GM23338 (cell line): ENCODE data around the gene XYLT1. TPM values are rescaled to one million over a fixed set of nuclear protein-coding genes. Genes with fewer than 3 reads are reported as not detected.
A peak's percentile ranks its signal among the peaks of the same experiment; 100 is the strongest.

Source experiments
- ATAC-seq: fragments of 200-7000 bp; cut with Tn5 transposase; 3 replicates; pipeline ENCODE4 v1.9.1; 2020
- DNase-seq: peaks from one replicate; pipeline ENCODE4 v3.0.0-alpha.2; 2015; ENCODE audit warnings: low spot score
- H2AFZ ChIP-seq: fragments of 200-600 bp; sonication (generic); 2 replicates; pipeline ENCODE4 v1.8.0; 2016; ENCODE audit warnings: antibody characterized with exemption, mild to moderate bottlenecking, moderate library complexity
- H3F3A ChIP-seq: fragments of 200-600 bp; sonication (generic); replicated peaks from 2 replicates; pipeline ENCODE4 v1.8.0; 2017; ENCODE audit warnings: antibody characterized with exemption, mixed run types, low read depth
- H3K27ac ChIP-seq: fragments of 200-600 bp; sonication (generic); 2 replicates; pipeline ENCODE4 v1.6.1; 2016; ENCODE audit warnings: low read depth
- H3K27me3 ChIP-seq: fragments of 200-600 bp; sonication (generic); 2 replicates; pipeline ENCODE4 v1.8.0; 2016; ENCODE audit warnings: mild to moderate bottlenecking, mixed run types, moderate library complexity; ENCODE audit not compliant: insufficient read depth
- H3K36me3 ChIP-seq: fragments of 200-600 bp; sonication (generic); 2 replicates; pipeline ENCODE4 v1.8.0; 2016; ENCODE audit warnings: mild to moderate bottlenecking; ENCODE audit not compliant: insufficient read depth
- H3K4me1 ChIP-seq: fragments of 200-600 bp; sonication (generic); 2 replicates; pipeline ENCODE4 v1.8.0; 2016; ENCODE audit warnings: mild to moderate bottlenecking, moderate library complexity; ENCODE audit not compliant: insufficient read depth
- H3K4me2 ChIP-seq: fragments of 200-600 bp; sonication (generic); 2 replicates; pipeline ENCODE4 v1.7.1; 2017; ENCODE audit warnings: mixed run types
- H3K4me3 ChIP-seq: fragments of 200-600 bp; sonication (generic); 2 replicates; pipeline ENCODE4 v1.6.1; 2016; ENCODE audit warnings: mixed run types
- H3K79me2 ChIP-seq: fragments of 200-600 bp; sonication (generic); replicated peaks from 2 replicates; pipeline ENCODE4 v1.8.0; 2017; ENCODE audit warnings: mild to moderate bottlenecking; ENCODE audit not compliant: insufficient read depth
- H3K9me2 ChIP-seq: fragments of 200-600 bp; sonication (generic); 2 replicates; pipeline ENCODE4 v1.8.0; 2017; ENCODE audit not compliant: insufficient read depth
- H4K20me1 ChIP-seq: fragments of 200-600 bp; sonication (generic); replicated peaks from 2 replicates; pipeline ENCODE4 v1.8.0; 2017; ENCODE audit warnings: mild to moderate bottlenecking; ENCODE audit not compliant: insufficient read depth
- H3K27ac Mint-ChIP-seq: 2 replicates; pipeline ENCODE4 v1.8.0; 2020; ENCODE audit warnings: inconsistent platforms, mild to moderate bottlenecking, moderate library complexity, mixed read lengths
- H3K27me3 Mint-ChIP-seq: 3 replicates; pipeline ENCODE4 v1.8.0; 2022; ENCODE audit warnings: low read depth, mild to moderate bottlenecking, moderate library complexity, mixed read lengths, inconsistent platforms; ENCODE audit not compliant: insufficient read depth, poor library complexity
- H3K36me3 Mint-ChIP-seq: 3 replicates; pipeline ENCODE4 v1.8.0; 2021; ENCODE audit warnings: low read depth, mild to moderate bottlenecking, inconsistent platforms, moderate library complexity, mixed read lengths
- H3K4me1 Mint-ChIP-seq: 3 replicates; pipeline ENCODE4 v1.8.0; 2020; ENCODE audit warnings: mild to moderate bottlenecking, inconsistent platforms, mixed read lengths
- H3K4me3 Mint-ChIP-seq: 3 replicates; pipeline ENCODE4 v1.8.0; 2021; ENCODE audit warnings: moderate library complexity, mild to moderate bottlenecking, inconsistent platforms, mixed read lengths
- H3K9me3 Mint-ChIP-seq: 3 replicates; pipeline ENCODE4 v1.8.0; 2020; ENCODE audit warnings: moderate library complexity, mild to moderate bottlenecking, inconsistent platforms, mixed read lengths
- CTCF ChIP-seq, 2 experiments: fragments of 200-600 bp in 1 of 2; sonication (generic) in 1 of 2; conservative IDR thresholded peaks; 2 replicates each; pipeline versions ENCODE4 v1.5.1 to v1.6.1; 2016 to 2017; ENCODE audit warnings: antibody characterized with exemption in 2 of 2, low read depth in 2 of 2, mild to moderate bottlenecking in 2 of 2, moderate library complexity in 1 of 2
- ETS1 ChIP-seq: IDR thresholded peaks from 2 replicates; pipeline ENCODE4 v1.6.1; 2016; ENCODE audit warnings: antibody characterized with exemption
- EZH2 ChIP-seq: fragments of 200-600 bp; sonication (generic); IDR thresholded peaks from one replicate; pipeline ENCODE4 v1.8.0; 2017; ENCODE audit warnings: antibody characterized with exemption, mild to moderate bottlenecking, low read depth; ENCODE audit not compliant: unreplicated experiment
- NANOG ChIP-seq: IDR thresholded peaks from 2 replicates; pipeline ENCODE4 v1.6.1; 2016; ENCODE audit warnings: antibody characterized with exemption, borderline replicate concordance
- REST ChIP-seq: IDR thresholded peaks from one replicate; pipeline ENCODE4 v1.6.1; 2018; ENCODE audit warnings: antibody characterized with exemption; ENCODE audit not compliant: unreplicated experiment
- polyA plus RNA-seq: library from polyadenylated mRNA; unstranded; fragments of >200 nt; fragmentation: Nextera tagmentation; extraction: Ambion mirVana; gene quantifications from 2 replicates; pipeline ENCODE4 v1.2.1, GENCODE V29; 2016
- total RNA-seq: library from RNA; depleted of rRNA; stranded (reverse); fragments of >200 nt; shearing (Covaris generic); gene quantifications from 2 replicates; pipeline ENCODE4 v1.2.3, GENCODE V29; 2014

XYLT1 gene
- total and polyA plus RNA-seq, 2 experiments from 2014 or later, result 3.5 to 24.7 TPM

- TF ChIP-seq CTCF (conservative IDR thresholded peaks at IDR 0.05; ENCODE audit: low read depth in 2 of 2) (no peak), EZH2 (no peak)
Observed at GRCh38 chr16:17460890-17461289, 9.9 kb downstream of the XYLT1 start (continued).

- no peak overlapping the region for H3K4me3 ChIP-seq
- H3K4me3 Mint-ChIP-seq, result no peak overlapping the region
- peaks cover 17% of the 10 kb centered on the region; the same call in 2 of the 3 replicates for H3K36me3 Mint-ChIP-seq
- H3K27me3 ChIP-seq, result no peaks in the 10 kb centered on the region
- no peak overlapping the region for H2AFZ ChIP-seq
- H3K9me3 Mint-ChIP-seq, result no peaks in the 10 kb centered on the region; the same call in 2 of the 3 replicates
- H4K20me1 ChIP-seq, result peaks cover 6% of the 10 kb centered on the region
- H3K9me2 ChIP-seq, result peaks cover 8% of the 10 kb centered on the region
- no peak overlapping the region for H3K27ac Mint-ChIP-seq
- H3K4me1 Mint-ChIP-seq, result peaks cover 48% of the 10 kb centered on the region
- H3K27me3 Mint-ChIP-seq, result no peaks in the 10 kb centered on the region
- H3F3A ChIP-seq, result no peaks in the 10 kb centered on the region
- H3K4me1 ChIP-seq, result peaks cover 25% of the 10 kb centered on the region
- no peak overlapping the region for H3K27ac ChIP-seq
- H3K4me2 ChIP-seq, result peak overlapping the region; percentile 42; the same call in 1 of the 2 replicates
- H3K79me2 ChIP-seq, result peaks cover 98% of the 10 kb centered on the region
- TF ChIP-seq ETS1, result no peak
- ATAC-seq (no peak), DNase-seq (no peak)
- no peaks in the 10 kb centered on the region for H3K36me3 ChIP-seq
Observed at GRCh38 chr16:17459903-17460521, 10.7 kb downstream of the XYLT1 start.

- H3K79me2 ChIP-seq, result peaks cover 97% of the 10 kb centered on the region
- no peak for ATAC-seq
- peaks cover 27% of the 10 kb centered on the region for H3K4me1 ChIP-seq
Observed at GRCh38 chr16:17457997-17458396, 12.8 kb downstream of the XYLT1 start.

More at GRCh38 chr16:17457997-17458396, 12.8 kb downstream of the XYLT1 start:
- no peak overlapping the region for H3K4me3 Mint-ChIP-seq
- no peak for DNase-seq
- no peaks in the 10 kb centered on the region for H3K27me3 ChIP-seq
- H3K36me3 Mint-ChIP-seq, result peaks cover 7% of the 10 kb centered on the region; the same call in 2 of the 3 replicates
- H3K4me1 Mint-ChIP-seq, result peaks cover 58% of the 10 kb centered on the region
- H2AFZ ChIP-seq, result no peak overlapping the region
- H3K9me2 ChIP-seq, result peaks cover 8% of the 10 kb centered on the region
- H3K27me3 Mint-ChIP-seq, result no peaks in the 10 kb centered on the region
- H3K27ac Mint-ChIP-seq, result no peak overlapping the region
- no peak for TF ChIP-seq NANOG
- no peak for TF ChIP-seq EZH2
- no peak for TF ChIP-seq REST
- no peak for TF ChIP-seq CTCF (conservative IDR thresholded peaks at IDR 0.05; ENCODE audit: low read depth in 2 of 2)
- no peaks in the 10 kb centered on the region for H3F3A ChIP-seq
- peaks cover 6% of the 10 kb centered on the region for H4K20me1 ChIP-seq
- H3K4me2 ChIP-seq, result no peak overlapping the region
- H3K9me3 Mint-ChIP-seq, result no peaks in the 10 kb centered on the region; the same call in 2 of the 3 replicates
- H3K4me3 ChIP-seq, result no peak overlapping the region
- H3K27ac ChIP-seq, result no peak overlapping the region
- H3K36me3 ChIP-seq, result no peaks in the 10 kb centered on the region
